HG03354 (cell line): Measurements from ENCODE around the gene SLC36A3.

ENCODE experiments used
- ATAC-seq: cut with Tn5 transposase; IDR thresholded peaks from one replicate; pipeline ENCODE4 v1.9.1; 2021; ENCODE audit warnings: mild to moderate bottlenecking; ENCODE audit not compliant: unreplicated experiment, poor library complexity, severe bottlenecking

SLC36A3 gene

GRCh38 chr5:151303666-151304065 is at the start of gene SLC36A3:
SLC36A3 (minus strand) TSS chr5:151303766; CDS start chr5:151303354, 412 bp downstream.
- no peak for ATAC-seq

GRCh38 chr5:151351671-151352070 is 48.1 kb upstream of the SLC36A3 start:
- no peak for ATAC-seq

GRCh38 chr5:151348789-151349188 is 45.2 kb upstream of the SLC36A3 start:
- ATAC-seq, result no peak

GRCh38 chr5:151347369-151347768 is 43.8 kb upstream of the SLC36A3 start, which contains the start of gene SLC36A2:
SLC36A2 (minus strand) TSS chr5:151347559; CDS start chr5:151347460, 99 bp downstream.
- ATAC-seq, result no peak

GRCh38 chr5:151345808-151346478 is 42.4 kb upstream of the SLC36A3 start:
- ATAC-seq, result no peak

GRCh38 chr5:151345187-151345807 is 41.7 kb upstream of the SLC36A3 start:
- ATAC-seq, result no peak

- ATAC-seq, result no peak
Observed at GRCh38 chr5:151344088-151344487, 40.5 kb upstream of the SLC36A3 start.

- no peak for ATAC-seq
Observed at GRCh38 chr5:151340004-151340403, 36.4 kb upstream of the SLC36A3 start.

- no peak for ATAC-seq
Observed at GRCh38 chr5:151338734-151339133, 35.2 kb upstream of the SLC36A3 start.

GRCh38 chr5:151332857-151333256 is 29.3 kb upstream of the SLC36A3 start:
- ATAC-seq, result no peak

- no peak for ATAC-seq
Observed at GRCh38 chr5:151328734-151329133, 25.2 kb upstream of the SLC36A3 start.

- ATAC-seq, result no peak
Observed at GRCh38 chr5:151327585-151327984, 24.0 kb upstream of the SLC36A3 start.

GRCh38 chr5:151326266-151326665 is 22.7 kb upstream of the SLC36A3 start:
- no peak for ATAC-seq

GRCh38 chr5:151320481-151320880 is 16.9 kb upstream of the SLC36A3 start:
- no peak for ATAC-seq

- ATAC-seq, result peak; percentile 66
Observed at GRCh38 chr5:151318850-151319732, 15.5 kb upstream of the SLC36A3 start.

- no peak for ATAC-seq
Observed at GRCh38 chr5:151317871-151318270, 14.3 kb upstream of the SLC36A3 start.

GRCh38 chr5:151315998-151316597 is 12.5 kb upstream of the SLC36A3 start:
- peak; percentile 92 for ATAC-seq

- no peak for ATAC-seq
Observed at GRCh38 chr5:151313357-151313756, 9.8 kb upstream of the SLC36A3 start.

- ATAC-seq, result no peak
Observed at GRCh38 chr5:151312756-151313324, 9.3 kb upstream of the SLC36A3 start.

- ATAC-seq, result no peak
Observed at GRCh38 chr5:151310932-151311331, 7.4 kb upstream of the SLC36A3 start.
